Left ventricle myocardium superior (tissue), 1 donor: ENCODE measurements around the gene SSPN. TPM values are rescaled to one million over a fixed set of nuclear protein-coding genes. Genes with fewer than 3 reads are reported as not detected.

ENCODE experiments used
- ATAC-seq: fragments of 200-7000 bp; cut with Tn5 transposase; one replicate; pipeline ENCODE4 v1.9.1; 2020; ENCODE audit warnings: mild to moderate bottlenecking, moderate library complexity
- DNase-seq: peaks from one replicate; pipeline ENCODE4 v3.0.0-alpha.2; 2020
- intact Hi-C: fragments of 100-400 bp; cut with micrococcal nuclease; formaldehyde crosslinking; loops from one replicate; pipeline ENCODE4 v1.11.0; 2022
- total RNA-seq: library from RNA; stranded (reverse); fragmentation: NEBNext Ultra II Directional; extraction: Animal tissue kit (Norgen Biotek cat#: 25700); gene quantifications from one replicate; pipeline ENCODE4 v1.2.1, GENCODE V29; 2021
- donor health status: DM: no; HTN: yes; CAD: no; lungs with severe emphysema.

The SSPN gene
- total RNA-seq, 1 donor from 2014 or later = 56.4 TPM

DNA sequence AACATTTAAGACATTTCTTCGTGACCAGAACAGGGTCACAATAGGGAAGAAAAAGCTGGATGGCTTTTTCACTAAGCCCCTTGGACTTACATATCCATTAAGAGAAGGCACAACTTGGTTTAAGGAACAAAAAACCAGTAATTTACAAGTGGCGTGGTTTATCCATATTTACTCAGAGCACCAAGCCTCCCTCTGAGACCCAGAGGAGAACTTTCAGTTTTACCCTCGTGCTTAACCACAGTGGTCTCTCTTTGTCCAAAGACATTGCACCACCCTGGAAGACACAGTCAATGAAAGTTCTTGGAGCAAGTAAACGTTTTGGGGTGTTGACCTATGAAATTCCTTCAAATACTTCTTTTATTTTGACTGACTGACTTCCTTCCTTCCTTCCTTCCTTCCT lies 52.5 kb downstream of the SSPN start:
- intact Hi-C loops = no loop called here
- ATAC-seq (no peak), DNase-seq (no peak)

DNA sequence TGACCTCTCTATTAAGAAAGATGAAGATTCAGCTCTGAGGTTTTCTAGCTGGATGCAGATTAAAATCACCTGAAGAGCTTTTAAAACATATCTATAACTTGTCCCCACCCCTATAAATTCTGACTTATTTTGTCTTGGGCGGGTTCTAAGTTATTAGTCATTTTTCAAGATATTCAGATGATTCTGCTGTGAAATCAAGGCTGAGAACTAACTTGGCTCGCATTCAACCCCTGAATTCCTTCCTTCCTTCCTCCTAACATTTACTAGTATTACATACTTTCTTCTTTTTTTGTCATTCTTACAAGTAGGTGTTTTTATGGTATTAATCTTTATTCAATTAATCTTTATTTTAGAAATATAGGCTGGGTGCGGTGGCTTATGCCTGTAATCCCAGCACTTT lies 55.4 kb downstream of the SSPN start:
- ATAC-seq = no peak
- intact Hi-C loops = no loop called here
- DNase-seq = no peak

- intact Hi-C loops = no loop called here
- peak; percentile 52 for DNase-seq
- peak; percentile 98 for ATAC-seq
Observed at GRCh38 chr12:26251600-26251999, 56.2 kb downstream of the SSPN start.

GRCh38 chr12:26252946-26253345 lies 57.6 kb downstream of the SSPN start:
- ATAC-seq = no peak
- DNase-seq = no peak
- intact Hi-C loops = no loop called here

GRCh38 chr12:26255893-26256645 lies 60.7 kb downstream of the SSPN start:
- no peak for DNase-seq
- no peak for ATAC-seq
- intact Hi-C loops = no loop called here

GRCh38 chr12:26264215-26264838 lies 69.0 kb downstream of the SSPN start:
- ATAC-seq (peak; percentile 48), DNase-seq (no peak)
- intact Hi-C loops = no loop called here

DNA sequence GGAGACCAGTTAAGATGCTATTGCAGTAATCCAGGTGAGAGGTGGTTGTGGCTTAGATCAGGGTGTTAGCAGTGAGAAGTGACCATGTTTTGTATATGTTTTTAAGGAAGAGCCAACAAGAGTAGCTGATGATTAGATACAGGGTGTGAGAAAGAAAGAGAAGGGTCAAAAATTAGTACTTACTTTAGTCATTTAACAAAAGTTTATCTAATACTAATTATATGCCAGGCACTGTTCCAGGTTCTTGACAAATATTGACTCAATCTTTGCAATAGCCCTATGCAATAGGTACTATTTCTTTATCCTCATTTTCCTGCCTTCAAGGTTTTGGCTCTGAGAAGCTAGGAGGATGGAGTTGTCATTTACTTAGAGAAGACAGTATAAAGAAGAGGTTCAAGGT lies 70.2 kb downstream of the SSPN start:
- intact Hi-C loops = no loop called here
- no peak for DNase-seq
- no peak for ATAC-seq

- DNase-seq (no peak), ATAC-seq (no peak)
- intact Hi-C loops = no loop called here
Observed at GRCh38 chr12:26266881-26267280, 71.5 kb downstream of the SSPN start.

DNA sequence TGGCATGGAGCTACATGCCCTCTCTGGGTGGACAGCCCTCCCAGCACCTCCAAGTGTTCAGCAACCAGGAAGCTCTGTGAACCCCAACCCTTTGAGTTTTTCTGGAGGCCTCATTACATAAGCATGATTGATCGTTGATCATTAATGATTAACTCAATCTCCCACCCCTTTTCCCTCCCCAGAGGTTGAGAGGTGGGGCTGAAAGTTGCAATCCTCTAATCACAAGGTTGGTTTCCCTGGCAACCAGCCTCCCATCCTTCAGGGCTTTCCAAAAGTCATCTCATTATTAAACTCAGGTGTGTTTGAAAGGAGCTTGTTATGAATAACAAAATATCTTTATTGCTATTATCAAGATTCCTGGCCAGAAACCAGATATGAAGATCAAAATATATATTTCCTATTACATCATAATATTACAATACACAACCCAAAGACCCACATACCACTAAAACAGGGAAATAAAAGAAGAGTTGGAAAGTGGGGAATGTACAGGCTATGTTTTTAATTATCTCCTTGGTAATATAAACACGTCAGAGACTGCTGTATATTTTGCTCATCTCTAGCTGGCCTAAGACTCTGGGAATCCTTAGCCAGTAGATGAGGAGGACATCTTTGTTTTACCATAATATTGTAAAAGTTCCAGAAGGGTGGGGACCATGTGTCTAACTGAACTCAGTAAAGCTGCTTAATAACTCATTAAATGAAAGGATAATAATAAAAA lies 73.6 kb downstream of the SSPN start:
- no peak for ATAC-seq
- intact Hi-C loops = no loop called here
- DNase-seq = no peak

GRCh38 chr12:26269562-26270284 lies 74.3 kb downstream of the SSPN start:
- peak; percentile 61 for ATAC-seq
- intact Hi-C loops = no loop called here
- DNase-seq = no peak

- intact Hi-C loops = no loop called here
- DNase-seq (no peak), ATAC-seq (no peak)
Observed at GRCh38 chr12:26271024-26271423, 75.7 kb downstream of the SSPN start.

GRCh38 chr12:26271889-26272492 lies 76.6 kb downstream of the SSPN start:
- DNase-seq (peak; percentile 90), ATAC-seq (no peak)
- intact Hi-C loops = no loop called here

DNA sequence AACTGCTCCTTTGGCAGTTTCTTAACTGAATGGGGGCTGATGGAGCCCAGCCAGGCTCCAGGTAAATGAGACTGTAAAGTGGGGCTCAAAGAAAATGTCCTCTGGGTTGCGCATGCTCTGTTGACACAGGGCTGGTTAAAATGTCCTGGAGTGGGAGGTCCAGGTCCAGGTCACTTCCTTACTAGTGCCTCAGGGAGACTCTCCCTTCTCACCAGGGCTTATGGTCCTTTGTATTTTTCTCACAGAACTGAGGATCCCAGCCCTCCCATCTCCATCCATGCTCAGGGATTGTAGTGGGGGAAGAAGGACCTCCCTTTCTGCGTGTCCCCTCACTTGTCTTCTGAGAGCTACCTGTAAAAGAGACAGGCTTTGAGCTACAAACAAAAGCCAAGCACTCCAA lies 77.5 kb downstream of the SSPN start:
- intact Hi-C loops = no loop called here
- no peak for DNase-seq
- no peak for ATAC-seq

DNA sequence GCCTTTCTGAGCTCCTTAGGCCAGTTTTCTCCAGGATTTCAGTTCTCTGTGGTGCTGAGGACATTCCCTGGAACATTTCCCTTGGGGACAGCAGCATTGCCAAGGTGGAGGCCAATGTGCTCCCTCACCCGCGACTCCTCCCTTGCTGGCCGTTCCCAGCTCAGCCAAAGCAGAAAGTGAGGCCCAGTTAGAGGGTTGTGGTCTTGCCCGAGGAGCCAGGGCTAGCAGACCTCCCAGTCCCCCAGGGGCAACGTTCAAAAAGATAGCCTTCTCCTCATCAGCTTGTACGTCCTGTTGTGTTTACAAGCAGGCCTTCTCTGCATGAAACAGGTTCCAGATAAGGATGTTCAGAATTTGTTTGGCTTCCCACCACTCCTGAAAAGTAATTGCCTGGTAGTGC lies 78.4 kb downstream of the SSPN start:
- intact Hi-C loops = no loop called here
- ATAC-seq (no peak), DNase-seq (peak; percentile 39)

DNA sequence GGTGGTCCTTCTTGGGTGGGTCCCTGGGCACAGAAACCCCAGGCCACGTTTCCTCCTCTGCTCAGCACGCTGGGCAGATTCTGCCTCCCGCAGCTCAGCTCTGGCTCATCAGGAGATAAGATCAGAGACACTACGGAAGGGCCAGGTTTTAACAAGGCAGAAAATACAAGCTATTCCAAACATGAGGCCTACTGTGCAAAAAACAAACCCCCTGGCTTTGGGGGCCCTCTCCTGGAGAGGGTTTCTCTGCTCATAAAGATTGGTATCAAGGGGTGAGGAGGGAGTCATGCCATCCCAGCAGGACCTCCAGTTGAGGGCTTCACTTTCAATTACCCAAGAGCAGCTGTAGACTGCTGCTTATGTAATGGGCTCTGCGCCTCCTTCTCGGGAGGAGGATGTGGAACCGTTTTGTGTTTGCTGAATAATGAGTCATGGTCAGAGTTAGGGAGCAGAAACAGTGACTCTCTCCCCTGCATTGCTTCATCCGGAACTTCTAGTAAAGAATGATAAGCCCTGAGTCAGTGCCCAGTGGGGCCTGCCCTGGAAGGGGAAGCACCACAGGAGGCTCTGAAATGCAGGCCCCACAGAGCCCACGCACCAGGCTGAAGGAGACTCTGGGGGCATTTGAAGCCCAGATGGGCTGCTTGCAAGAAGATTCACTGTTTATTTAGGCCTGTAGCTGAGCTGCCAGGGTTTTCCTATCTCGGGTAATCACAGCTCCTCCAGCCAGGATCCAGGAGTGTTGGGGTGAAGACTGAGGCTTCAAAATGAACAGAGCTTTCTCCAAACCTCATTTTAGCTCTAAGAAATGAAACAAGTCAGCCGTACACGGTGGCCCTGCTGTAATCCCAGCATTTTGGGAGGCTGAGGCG lies 79.3 kb downstream of the SSPN start:
- intact Hi-C loops = no loop called here
- DNase-seq (peak; percentile 86), ATAC-seq (peak; percentile 96)

DNA sequence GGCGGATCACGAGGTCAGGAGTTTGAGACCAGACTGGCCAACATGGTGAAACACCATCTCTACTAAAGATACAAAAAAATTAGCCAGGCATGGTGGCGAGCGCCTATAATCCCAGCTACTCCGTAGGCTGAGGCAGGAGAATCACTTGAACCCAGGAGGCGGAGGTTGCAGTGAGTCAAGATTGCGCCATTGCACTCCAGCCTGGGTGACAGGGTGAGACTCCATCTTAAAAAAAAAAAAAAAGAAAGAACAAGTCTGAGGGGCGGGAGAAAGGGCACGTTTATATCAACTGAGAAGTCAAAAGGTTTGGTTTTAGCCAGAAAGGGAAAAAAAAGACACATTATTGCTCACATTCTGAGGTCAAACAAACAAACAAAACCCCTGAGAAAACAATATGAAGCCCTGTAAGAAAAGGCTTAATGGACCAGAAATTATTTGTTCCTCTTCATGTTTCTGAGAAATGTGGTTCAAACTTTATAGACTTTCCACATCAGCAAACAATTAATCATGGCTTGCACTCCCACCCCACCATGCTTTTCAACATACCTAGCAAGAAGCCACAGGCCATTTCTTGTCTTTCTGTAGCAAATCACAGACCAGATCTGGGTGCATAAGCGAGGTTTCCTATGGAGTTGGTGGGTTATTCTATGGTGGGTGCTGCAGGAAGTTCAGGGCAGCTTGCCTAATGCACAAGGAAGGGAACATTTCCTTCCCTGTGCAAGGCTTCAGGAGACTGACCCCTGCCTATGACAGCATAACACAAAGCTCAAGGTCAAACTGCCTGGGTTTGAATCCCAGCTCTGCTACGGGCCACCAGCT lies 80.1 kb downstream of the SSPN start:
- ATAC-seq (no peak), DNase-seq (no peak)
- intact Hi-C loops = no loop called here

- intact Hi-C loops = no loop called here
- ATAC-seq (no peak), DNase-seq (no peak)
Observed at GRCh38 chr12:26276709-26277108, 81.3 kb downstream of the SSPN start.
